Measurements from ENCODE around the gene CTBP1. TPM values are rescaled to one million over a fixed set of nuclear protein-coding genes. Genes with fewer than 3 reads are reported as not detected.

CTBP1 gene
- polyA plus RNA-seq, 5 donors, result 81.1 to 178 (median 115) TPM

- no peak for DNase-seq
These were observed 36.9 kb downstream of the CTBP1 start for GRCh38 chr4:1211891-1212545.

GRCh38 chr4:1211371-1211770, 37.6 kb downstream of the CTBP1 start:
- no peak for DNase-seq

GRCh38 chr4:1210971-1211370, 38.0 kb downstream of the CTBP1 start:
- DNase-seq, result no peak

GRCh38 chr4:1210241-1210841, 38.6 kb downstream of the CTBP1 start:
- DNase-seq, result no peak

GRCh38 chr4:1209821-1210220, 39.1 kb downstream of the CTBP1 start:
- peak; percentile 69 to 77 for DNase-seq

GRCh38 chr4:1208970-1209704, 39.8 kb downstream of the CTBP1 start:
- no peak for DNase-seq

GRCh38 chr4:1208266-1208961, 40.5 kb downstream of the CTBP1 start:
- DNase-seq, result no peak

- peak; percentile 83 to 84 for DNase-seq
These were observed 41.2 kb downstream of the CTBP1 start for GRCh38 chr4:1207603-1208265.

- no peak for DNase-seq
These were observed 41.8 kb downstream of the CTBP1 start for GRCh38 chr4:1207157-1207470.

- no peak for DNase-seq
These were observed 42.4 kb downstream of the CTBP1 start for GRCh38 chr4:1206299-1207156.

- no peak for DNase-seq
These were observed 43.2 kb downstream of the CTBP1 start for GRCh38 chr4:1205586-1206298.

GRCh38 chr4:1204828-1205585, 43.9 kb downstream of the CTBP1 start:
- DNase-seq, result no peak

GRCh38 chr4:1204286-1204827, 44.6 kb downstream of the CTBP1 start:
- no peak for DNase-seq

- no peak for DNase-seq
These were observed 45.8 kb downstream of the CTBP1 start for GRCh38 chr4:1203026-1203616.

GRCh38 chr4:1202526-1203011, 46.4 kb downstream of the CTBP1 start:
- DNase-seq, result no peak

GRCh38 chr4:1201851-1202525, 46.9 kb downstream of the CTBP1 start:
- DNase-seq, result peak; percentile 65 to 67

- peak; percentile 85 to 86 for DNase-seq
These were observed 48.4 kb downstream of the CTBP1 start for GRCh38 chr4:1200425-1201035.

Measured in right lung (tissue), 5 donors.